GM10248 (cell line): ENCODE measurements around the gene F8A2.
"Not testable (repeated sequence)": the region's sequence is repeated elsewhere in the genome, so short reads cannot be mapped to it uniquely, and the experiment has no call there.

ENCODE experiments used
- CTCF ChIA-PET: fragments of 300-600 bp; sonication (Branson Sonifier 250); formaldehyde crosslinking; extraction: SDS; loops from one replicate; lab custom pipeline; 2021; ENCODE audit warnings: antibody characterized with exemption; lab: Yijun Ruan, JAX
- POLR2A ChIA-PET: fragments of 350-650 bp; sonication (Branson Sonifier 250); formaldehyde crosslinking; extraction: SDS; loops from one replicate; lab custom pipeline; 2020; ENCODE audit warnings: antibody characterized with exemption; lab: Yijun Ruan, JAX
- DNase-seq: peaks from one replicate; pipeline ENCODE4 v3.0.0; 2012; ENCODE audit errors: extremely low spot score
- CTCF ChIP-seq: IDR thresholded peaks from 2 replicates; pipeline ENCODE4 v1.5.1; 2012; ENCODE audit warnings: mild to moderate bottlenecking, low read depth; ENCODE audit errors: extremely low read depth, missing control alignments, control extremely low read depth

F8A2 gene

GRCh38 chrX:155389634-155390033 is 7.7 kb downstream of the F8A2 start:
- ChIA-PET POLR2A (no interaction called here), CTCF (no interaction called here)
- TF ChIP-seq CTCF: no peak
- DNase-seq: no peak

- CTCF ChIA-PET, POLR2A ChIA-PET, DNase-seq: not testable (repeated sequence)
Measured at GRCh38 chrX:155394747-155395276, 12.9 kb downstream of the F8A2 start.

GRCh38 chrX:155406429-155406828 is 24.5 kb downstream of the F8A2 start:
- POLR2A ChIA-PET: no interaction called here

GRCh38 chrX:155417769-155418168 is 35.9 kb downstream of the F8A2 start:
- no peak for DNase-seq
- no peak for TF ChIP-seq CTCF
- CTCF ChIA-PET: no interaction called here
- POLR2A ChIA-PET: no interaction called here

More at GRCh38 chrX:155406429-155406828, 24.5 kb downstream of the F8A2 start:
- CTCF ChIA-PET: no interaction called here
- no peak for TF ChIP-seq CTCF
- no peak for DNase-seq
